ENCODE results near the gene C15orf39.

The C15orf39 gene

GRCh38 chr15:75172284-75172820, 29.3 kb upstream of the C15orf39 start:
- DNase-seq (ENCODE audit: low read depth in 2 of 2), result no peak

GRCh38 chr15:75174102-75174501, 27.6 kb upstream of the C15orf39 start:
- DNase-seq (ENCODE audit: low read depth in 2 of 2), result no peak

- DNase-seq (ENCODE audit: low read depth in 2 of 2), result no peak
Observed at GRCh38 chr15:75174729-75175128, 27.0 kb upstream of the C15orf39 start.

- no peak for DNase-seq (ENCODE audit: low read depth in 2 of 2)
Observed at GRCh38 chr15:75176396-75176761, 25.3 kb upstream of the C15orf39 start.

GRCh38 chr15:75177360-75178071, 24.2 kb upstream of the C15orf39 start:
- no peak for DNase-seq (ENCODE audit: low read depth in 2 of 2)

GRCh38 chr15:75178171-75178937, 23.3 kb upstream of the C15orf39 start:
- no peak for DNase-seq (ENCODE audit: low read depth in 2 of 2)

GRCh38 chr15:75178938-75179745, 22.5 kb upstream of the C15orf39 start:
- no peak for DNase-seq (ENCODE audit: low read depth in 2 of 2)

GRCh38 chr15:75179746-75180140, 21.9 kb upstream of the C15orf39 start:
- no peak for DNase-seq (ENCODE audit: low read depth in 2 of 2)

- no peak for DNase-seq (ENCODE audit: low read depth in 2 of 2)
Observed at GRCh38 chr15:75181780-75182179, 19.9 kb upstream of the C15orf39 start.

- no peak for DNase-seq (ENCODE audit: low read depth in 2 of 2)
Observed at GRCh38 chr15:75182187-75183131, 19.2 kb upstream of the C15orf39 start.

- DNase-seq (ENCODE audit: low read depth in 2 of 2), result no peak
Observed at GRCh38 chr15:75185271-75186029, 16.2 kb upstream of the C15orf39 start.

GRCh38 chr15:75186044-75186443, 15.6 kb upstream of the C15orf39 start:
- no peak for DNase-seq (ENCODE audit: low read depth in 2 of 2)

- no peak for DNase-seq (ENCODE audit: low read depth in 2 of 2)
Observed at GRCh38 chr15:75188499-75188898, 13.2 kb upstream of the C15orf39 start.

- no peak for DNase-seq (ENCODE audit: low read depth in 2 of 2)
Observed at GRCh38 chr15:75191235-75191634, 10.4 kb upstream of the C15orf39 start.

GRCh38 chr15:75192307-75192706, 9.4 kb upstream of the C15orf39 start:
- DNase-seq (ENCODE audit: low read depth in 2 of 2), result no peak

GRCh38 chr15:75193272-75193671, 8.4 kb upstream of the C15orf39 start:
- no peak for DNase-seq (ENCODE audit: low read depth in 2 of 2)

GRCh38 chr15:75193976-75194375, 7.7 kb upstream of the C15orf39 start:
- DNase-seq (ENCODE audit: low read depth in 2 of 2), result no peak

GRCh38 chr15:75194397-75194796, 7.3 kb upstream of the C15orf39 start:
- no peak for DNase-seq (ENCODE audit: low read depth in 2 of 2)

GRCh38 chr15:75195122-75195765, 6.4 kb upstream of the C15orf39 start:
- no peak for DNase-seq (ENCODE audit: low read depth in 2 of 2)

- DNase-seq (ENCODE audit: low read depth in 2 of 2), result no peak
Observed at GRCh38 chr15:75195766-75196241, 5.9 kb upstream of the C15orf39 start.
